Left colon (tissue), 2 donors: ENCODE results near the gene DNALI1. TPM values are rescaled to one million over a fixed set of nuclear protein-coding genes. Genes with fewer than 3 reads are reported as not detected.

ENCODE experiments used
- ATAC-seq: fragments of 200-7000 bp; cut with Tn5 transposase; one replicate; pipeline ENCODE4 v1.9.1; 2020; ENCODE audit warnings: mild to moderate bottlenecking, moderate library complexity
- DNase-seq, 2 donors: peaks; one replicate each; pipeline ENCODE4 v3.0.0-alpha.2; 2020
- intact Hi-C, 2 donors: fragments of 100-400 bp; cut with DNase I in 1 of 2; cut with micrococcal nuclease in 1 of 2; formaldehyde crosslinking; loops; one replicate each; pipeline versions ENCODE4 v1.11.2 to v1.14.0; 2022; cut with DNase I, micrococcal nuclease
- total RNA-seq, 2 donors: library from RNA; stranded (reverse); fragmentation: NEBNext Ultra II Directional; extraction: Animal tissue kit (Norgen Biotek cat#: 25700); gene quantifications; one replicate each; pipeline ENCODE4 v1.2.1, GENCODE V29; 2021
- donor health status: DM: no; HTN: no; CAD: no.
- donor health status: DM: yes; HTN: yes; CAD: no.

Gene DNALI1
- total RNA-seq, 2 donors from 2014 or later: 3.7 to 4.5 TPM

DNA sequence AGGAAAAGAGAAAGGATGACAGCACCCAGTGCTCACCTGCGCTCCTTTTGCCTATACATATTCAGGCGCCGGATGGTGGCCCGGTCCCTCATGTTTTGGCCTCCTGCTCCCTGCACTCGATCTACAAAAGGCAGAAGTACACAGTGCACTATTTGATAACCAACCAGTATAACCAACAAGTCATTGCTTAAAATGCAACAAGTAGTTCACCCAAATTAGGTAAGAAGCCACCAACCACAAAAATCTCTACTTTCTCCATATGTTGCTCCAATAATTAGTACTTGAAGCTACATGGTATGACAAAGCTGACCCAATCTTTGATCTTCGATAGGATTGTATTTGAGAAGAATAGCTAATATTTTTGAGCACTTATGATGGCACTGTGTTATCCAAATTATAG lies 37.0 kb downstream of the DNALI1 start:
- intact Hi-C loops: no loop called here

DNA sequence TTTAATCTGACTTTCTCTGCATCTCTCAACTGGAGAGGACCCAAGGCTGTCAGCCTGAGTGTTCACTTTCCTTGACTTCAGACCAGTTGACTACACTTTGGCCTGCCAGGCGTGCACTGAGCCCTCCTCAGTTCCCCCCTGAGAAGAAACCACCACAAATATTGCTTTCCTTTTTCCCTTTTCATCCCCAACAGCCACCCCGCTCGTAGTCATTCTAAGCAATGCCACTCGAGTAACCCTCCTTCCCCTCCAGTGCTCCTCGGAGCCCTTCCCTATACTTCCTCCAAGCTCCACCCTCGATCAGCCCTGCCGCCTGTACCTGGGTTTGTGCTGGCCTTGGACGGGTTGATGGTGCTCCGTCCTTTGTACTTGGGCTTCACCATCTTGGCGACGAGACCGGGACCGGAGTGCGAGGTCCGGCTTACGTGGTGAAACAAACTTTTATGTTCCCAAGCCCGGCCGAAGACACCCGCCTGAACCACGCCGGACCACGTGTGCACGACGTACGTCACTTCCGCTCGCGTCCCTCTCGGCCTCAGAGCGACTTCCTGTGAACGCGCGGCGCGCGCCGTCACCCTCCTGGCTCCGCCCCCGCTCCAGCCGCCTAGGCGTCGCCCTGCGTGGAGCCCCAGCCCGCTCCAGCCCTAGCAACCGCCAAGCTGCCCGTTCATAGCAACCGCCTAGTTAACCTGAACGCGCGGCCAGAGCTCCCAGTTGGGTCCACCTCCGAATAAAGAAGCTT lies 38.9 kb downstream of the DNALI1 start, which contains the start of gene GNL2:
GNL2 (minus strand) TSS at position 498 of the 742 bp plus-strand sequence; CDS start at position 383, 115 bp downstream.
- ATAC-seq (peak; percentile 100), DNase-seq (peak; percentile 96 to 99)
- intact Hi-C loops: loop anchor here in 1 of 2 donors (5.0 kb wide), 1 partner anchor 87 kb away; no protein-coding TSS in a partner anchor

More for the DNA sequence above, 37.0 kb downstream of the DNALI1 start:
- no peak for ATAC-seq
- DNase-seq: no peak

DNA sequence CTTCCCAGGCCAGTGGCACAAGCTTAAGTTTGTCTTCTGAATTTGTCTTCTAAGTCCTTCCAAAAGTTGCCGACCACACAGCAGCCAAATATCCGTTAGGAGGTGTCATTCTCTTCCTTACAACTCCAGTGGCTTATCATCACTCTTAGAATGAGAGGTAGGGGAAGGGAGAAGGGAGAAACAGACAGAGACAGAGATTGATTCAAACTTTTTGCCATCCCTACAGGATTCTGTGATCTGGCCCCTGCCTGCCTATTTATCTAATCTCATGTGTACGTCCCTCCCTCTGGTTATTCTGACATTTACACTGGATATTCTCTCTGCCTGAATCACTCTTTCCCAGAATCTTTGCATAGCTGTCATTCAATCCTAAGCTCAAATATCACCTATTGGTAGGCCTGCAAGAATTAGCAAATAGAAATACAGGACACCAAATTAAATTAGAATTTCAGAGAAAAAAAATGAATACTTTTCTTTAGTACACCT lies 39.5 kb downstream of the DNALI1 start:
- DNase-seq: no peak
- ATAC-seq: no peak
- intact Hi-C loops: loop anchor here in 1 of 2 donors (5.0 kb wide), 1 partner anchor 86 kb away; no protein-coding TSS in a partner anchor

DNA sequence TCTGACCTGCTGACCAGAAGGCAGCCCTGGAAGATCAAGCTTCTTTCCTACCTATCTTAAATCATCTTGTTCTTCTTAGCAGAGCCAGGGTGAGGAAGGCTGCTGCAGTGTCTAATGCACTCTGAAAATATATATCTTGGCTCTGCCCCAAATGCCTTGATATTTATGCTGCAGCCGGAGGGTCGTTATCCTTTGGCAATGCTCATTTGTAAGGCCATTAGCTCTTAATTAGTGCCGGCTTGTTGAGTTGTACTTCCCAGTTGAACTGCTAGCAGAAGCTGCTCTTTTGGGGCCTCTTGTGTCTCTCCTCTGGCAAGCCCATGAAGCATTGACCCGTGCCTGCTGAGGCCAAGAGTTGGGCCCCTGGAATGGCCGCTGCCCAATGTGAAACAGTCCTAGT lies 43.2 kb downstream of the DNALI1 start:
- ATAC-seq (no peak), DNase-seq (no peak)
- intact Hi-C loops: loop anchor here in 1 of 2 donors (5.0 kb wide), 2 partner anchors 72 to 82 kb away; no protein-coding TSS in a partner anchor

DNA sequence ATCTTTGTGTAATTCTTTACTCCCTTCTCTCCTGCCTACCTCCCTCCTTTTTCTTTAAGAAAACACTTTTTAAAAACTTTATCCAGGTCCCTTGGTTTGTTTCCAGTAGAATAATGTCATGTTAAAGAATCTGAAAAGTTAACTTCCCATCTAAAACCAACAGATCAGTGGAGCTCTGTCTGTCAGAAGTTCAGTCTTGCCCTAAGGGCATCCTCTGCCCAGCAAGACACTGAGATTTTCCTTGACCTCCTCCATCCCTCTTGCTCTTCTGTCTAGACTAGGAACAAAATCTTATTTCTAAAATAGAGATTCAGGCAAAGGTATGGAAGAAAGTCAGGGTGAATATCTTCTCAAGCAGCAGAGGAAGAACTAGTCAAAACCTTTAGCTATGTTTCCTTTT lies 44.7 kb downstream of the DNALI1 start:
- ATAC-seq: no peak
- no peak for DNase-seq
- intact Hi-C loops: loop anchor here in 1 of 2 donors (5.0 kb wide), 1 partner anchor 71 kb away; no protein-coding TSS in a partner anchor

DNA sequence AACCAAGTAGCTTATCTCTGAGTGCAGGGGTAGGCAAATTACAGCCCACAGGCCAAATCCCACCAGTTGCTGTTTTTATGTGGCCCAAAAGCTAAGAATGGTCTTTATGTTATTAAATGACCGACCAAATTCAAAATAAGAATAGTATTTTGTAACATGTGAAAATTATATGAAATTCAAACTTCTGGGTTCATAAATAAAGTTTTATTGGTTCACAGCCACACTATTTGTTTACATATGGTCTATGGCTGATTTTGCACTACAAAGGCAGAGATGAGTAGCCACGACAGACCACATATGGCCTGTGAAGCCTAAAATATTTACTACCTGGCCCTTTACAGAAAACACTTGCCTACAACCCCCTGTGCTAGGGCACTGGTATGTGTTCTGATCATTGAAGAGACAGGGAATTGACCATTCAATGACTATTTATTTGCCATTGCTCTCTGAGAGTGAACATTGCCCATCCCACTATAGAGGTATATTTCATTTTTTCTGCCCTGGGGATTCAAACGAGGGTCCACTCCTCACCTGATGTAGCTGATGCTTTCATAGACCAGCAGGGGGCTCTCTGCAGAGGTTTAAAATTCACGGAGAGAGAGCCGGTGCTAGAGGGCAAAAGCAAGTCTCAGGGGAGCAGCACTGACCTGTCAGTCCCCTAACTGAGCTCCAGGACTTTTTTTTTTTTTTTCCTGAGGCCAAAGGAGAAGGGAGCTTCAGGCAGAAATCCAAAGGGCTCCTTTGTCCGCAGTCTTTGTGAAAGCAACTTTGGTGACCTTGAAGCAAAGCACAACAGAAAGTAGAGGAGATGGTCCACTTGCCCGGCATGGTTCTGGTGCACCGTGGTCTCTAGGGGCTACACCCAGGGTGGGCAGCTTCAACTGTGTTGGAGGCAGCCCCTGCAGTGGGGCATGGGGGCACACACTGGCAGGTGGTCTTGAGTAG lies 46.3 kb downstream of the DNALI1 start:
- DNase-seq (peak in 1 of 2 donors; percentile 24), ATAC-seq (peak; percentile 58)
- intact Hi-C loops: loop anchor here in 1 of 2 donors (5.0 kb wide), 1 partner anchor 69 kb away; no protein-coding TSS in a partner anchor

DNA sequence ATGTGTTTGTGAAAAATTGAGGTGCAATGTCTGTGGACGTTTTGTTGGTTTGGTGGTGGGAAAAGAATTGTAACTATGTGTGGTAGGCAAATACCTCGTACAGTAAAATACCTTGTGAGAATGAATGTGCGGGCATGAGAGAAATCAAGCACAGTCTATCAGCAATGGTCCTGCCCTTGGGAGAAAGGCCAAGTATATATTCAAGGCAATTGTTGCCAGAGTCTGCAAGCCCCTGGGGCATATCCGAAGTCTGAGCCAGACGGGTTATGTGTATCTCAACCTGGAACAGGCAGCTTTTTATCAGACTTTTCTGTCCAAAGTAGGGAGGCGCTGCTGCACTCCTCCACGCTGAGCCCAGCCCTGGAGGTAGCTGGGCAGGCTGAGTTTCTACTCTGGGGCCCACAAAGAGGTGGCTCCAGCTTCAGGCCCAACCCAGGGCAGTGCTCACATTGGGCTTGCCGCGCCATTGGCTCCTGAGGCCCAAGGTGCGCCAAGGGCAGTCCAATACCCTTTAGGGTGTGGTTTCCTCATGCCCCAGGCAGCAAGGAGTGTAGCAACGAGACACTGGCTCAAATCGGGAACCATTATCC lies 48.4 kb downstream of the DNALI1 start:
- no peak for DNase-seq
- intact Hi-C loops: no loop called here
- ATAC-seq: no peak

DNA sequence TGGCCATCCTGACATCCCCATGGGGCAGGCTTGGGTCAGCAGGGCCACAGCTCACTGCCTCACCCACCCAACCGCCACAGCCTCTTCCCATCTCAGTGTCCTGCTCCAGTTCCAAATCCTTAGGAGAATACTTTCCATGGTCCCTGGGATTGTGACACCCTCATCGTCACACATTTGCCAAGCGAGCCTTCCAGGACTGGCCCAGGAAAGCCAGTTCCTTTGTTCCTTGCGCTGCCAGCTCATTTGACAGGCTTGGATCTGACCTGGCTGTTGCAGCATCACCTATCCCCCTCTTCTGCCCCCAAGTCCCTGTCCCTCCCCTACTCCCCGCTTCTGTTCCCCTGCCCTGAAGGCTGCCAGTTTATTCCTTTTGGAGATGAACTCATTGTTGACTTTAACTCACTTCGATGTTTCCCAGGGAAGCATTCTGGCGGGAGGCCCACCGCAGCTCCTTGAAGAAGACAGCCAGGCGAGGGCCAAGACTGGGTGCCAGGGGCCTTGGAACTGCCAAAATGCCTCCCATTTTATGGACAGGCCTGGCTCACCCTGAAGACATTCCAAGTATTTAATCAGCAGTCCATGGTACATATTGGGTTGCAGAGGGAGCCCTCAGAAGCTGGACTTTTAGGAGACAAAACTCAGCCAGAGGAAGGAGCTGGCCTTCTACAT lies 49.2 kb downstream of the DNALI1 start:
- intact Hi-C loops: no loop called here
- peak in 1 of 2 donors; percentile 16 for DNase-seq
- ATAC-seq: no peak

DNA sequence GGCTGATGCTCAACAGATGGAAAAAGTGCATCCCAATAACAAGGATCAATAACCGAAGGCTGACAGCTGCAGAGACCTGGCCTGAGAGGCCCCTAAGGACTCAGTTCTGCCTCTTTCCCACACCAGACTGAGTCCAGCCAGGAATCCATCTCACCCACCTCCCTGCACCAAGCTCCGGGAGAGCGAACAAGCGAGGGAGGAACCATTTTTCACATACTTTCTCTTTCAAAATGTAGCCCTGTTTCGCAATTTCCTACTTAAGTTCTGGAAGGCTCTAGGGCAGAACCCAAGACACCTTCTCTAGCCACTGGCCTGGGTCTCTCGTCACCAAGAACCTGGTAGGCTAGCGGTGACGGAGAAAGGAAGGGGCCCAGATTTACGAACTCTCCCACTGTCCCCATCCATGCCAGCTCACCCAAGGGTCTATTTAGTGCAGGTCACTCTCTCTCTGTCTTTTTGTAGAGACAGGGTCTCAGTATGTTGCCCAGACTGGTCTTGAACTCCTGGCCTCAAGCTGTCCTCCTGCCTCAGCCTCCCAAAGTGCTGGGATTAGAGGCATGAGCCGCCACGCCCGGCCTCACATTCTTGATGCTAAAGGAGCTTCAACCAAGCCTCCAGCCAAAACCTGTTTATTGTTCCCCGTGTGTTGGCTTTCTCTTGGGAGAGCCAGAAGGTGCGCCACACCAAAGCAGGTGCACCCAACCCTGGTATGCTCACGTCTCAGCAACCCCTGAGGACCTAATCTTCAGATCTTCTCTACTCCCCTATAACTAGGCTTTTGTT lies 49.9 kb downstream of the DNALI1 start:
- ATAC-seq: no peak
- intact Hi-C loops: no loop called here
- no peak for DNase-seq

DNA sequence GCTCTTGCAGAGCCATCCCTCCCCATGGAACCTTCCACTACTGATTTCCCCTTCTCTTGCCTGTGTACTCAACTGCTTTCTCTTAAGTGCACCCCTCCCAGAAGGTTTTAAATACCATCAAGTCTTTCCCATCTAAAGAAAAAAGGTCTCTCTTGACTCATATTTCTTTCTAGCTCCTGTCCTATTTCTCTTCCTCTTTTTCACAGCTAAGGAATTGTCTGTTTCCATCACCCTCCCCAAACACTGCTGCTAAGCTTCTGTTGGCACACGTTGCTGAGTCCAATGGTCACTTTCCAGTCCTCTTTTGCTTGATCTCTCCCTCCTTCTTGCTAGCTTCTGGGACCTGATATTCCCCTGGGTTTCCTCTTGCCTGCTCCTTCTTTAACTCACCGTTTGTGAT lies 52.3 kb downstream of the DNALI1 start:
- DNase-seq (no peak), ATAC-seq (no peak)
- intact Hi-C loops: no loop called here

DNA sequence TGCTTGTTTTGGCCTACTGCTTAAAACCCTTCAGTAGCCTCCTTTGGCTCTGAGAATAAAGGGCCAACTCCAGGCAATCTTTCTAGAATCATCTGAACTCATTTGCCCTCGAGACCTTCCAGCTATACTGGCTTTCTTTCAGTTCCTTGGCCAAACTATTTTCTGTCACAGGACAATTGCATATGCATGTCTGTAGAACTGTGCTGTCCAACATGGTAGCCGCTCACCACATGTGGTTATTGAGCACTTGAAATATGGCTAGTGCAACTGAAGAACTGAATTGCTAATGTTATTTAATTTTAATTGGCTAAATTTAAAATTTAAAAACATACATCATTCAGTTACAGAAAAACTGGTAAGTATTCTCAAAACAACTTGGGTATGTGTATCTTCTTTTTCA lies 53.3 kb downstream of the DNALI1 start:
- DNase-seq (no peak), ATAC-seq (no peak)
- intact Hi-C loops: no loop called here

DNA sequence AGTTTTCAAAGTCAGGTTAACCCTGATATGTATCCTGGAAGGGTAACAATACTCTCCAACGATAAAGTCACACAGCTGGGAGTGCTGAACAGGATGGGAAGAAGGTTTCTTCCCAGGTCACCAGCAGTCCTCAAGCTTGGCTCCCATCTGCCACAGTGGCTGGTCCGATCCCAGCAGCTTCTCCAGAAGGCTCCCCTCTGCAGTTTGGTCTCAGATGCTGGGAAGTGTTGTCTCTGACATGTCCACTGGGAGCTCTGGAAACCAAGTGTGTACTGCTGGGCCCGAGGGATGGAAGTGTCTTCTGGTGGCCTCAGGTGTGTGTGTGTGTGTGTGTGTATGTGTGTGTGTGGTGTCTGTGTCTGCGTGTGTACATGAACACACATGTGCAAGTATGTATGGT lies 55.4 kb downstream of the DNALI1 start:
- intact Hi-C loops: no loop called here
- DNase-seq: no peak
- no peak for ATAC-seq

DNA sequence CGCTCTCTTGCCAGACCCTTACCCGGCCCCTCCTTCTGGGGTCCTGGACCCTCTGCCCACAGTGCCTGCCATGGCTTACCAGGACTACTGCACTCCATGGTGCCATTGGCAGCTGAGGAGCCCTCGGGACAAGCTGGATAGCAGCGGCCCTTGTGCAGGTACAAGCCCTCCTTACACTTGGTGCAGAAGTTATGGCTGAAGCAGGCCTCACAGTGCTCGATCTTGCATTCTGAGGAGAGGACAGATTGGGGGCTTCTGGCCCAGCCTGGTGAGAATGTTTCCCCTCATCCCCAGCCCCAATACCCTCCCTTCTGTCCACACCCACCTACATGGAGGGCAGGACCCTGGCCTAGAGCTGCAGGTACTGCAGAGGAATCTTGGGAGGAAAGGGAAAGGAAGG lies 57.4 kb downstream of the DNALI1 start:
- ATAC-seq: no peak
- no peak for DNase-seq
- intact Hi-C loops: no loop called here

DNA sequence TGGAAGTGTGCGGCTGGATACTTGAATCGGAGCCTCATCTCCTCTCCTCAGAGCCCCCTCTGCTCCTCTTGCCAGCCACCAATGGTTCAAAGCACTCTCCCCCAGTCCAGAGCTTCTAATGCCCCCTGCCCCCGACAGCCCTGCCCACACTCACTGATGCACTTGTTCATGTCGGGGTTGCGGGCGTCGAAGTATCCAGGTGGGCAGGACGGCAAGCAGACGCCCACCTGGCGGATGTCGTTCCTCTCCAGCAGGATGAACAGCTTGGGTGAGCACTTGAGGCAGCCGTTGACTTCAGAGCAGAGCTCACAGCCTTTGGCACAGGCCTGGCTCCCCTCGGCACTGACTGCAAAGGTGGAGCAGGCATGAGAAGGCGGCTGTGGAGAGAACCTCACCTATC lies 59.6 kb downstream of the DNALI1 start:
- ATAC-seq: no peak
- intact Hi-C loops: no loop called here
- no peak for DNase-seq
